Lower leg skin (tissue), 4 donors: ENCODE results near the gene ATG5. TPM values are rescaled to one million over a fixed set of nuclear protein-coding genes. Genes with fewer than 3 reads are reported as not detected.

Source experiments
- DNase-seq, 2 donors: peaks; one replicate each; pipeline ENCODE4 v3.0.0-alpha.2; 2019; ENCODE audit warnings: low spot score in 2 of 2
- H3K4me3 ChIP-seq: fragments of 200-600 bp; sonication (generic); 2 replicates; pipeline ENCODE4 v1.5.1; 2017; ENCODE audit warnings: mild to moderate bottlenecking, low read depth; ENCODE audit not compliant: poor library complexity, severe bottlenecking
- POLR2A ChIP-seq, 2 donors: fragments of 450-650 bp; IDR thresholded peaks; one replicate each; pipeline ENCODE4 v1.6.1; 2016 to 2017; ENCODE audit warnings: antibody characterized with exemption in 2 of 2, mild to moderate bottlenecking in 1 of 2, moderate library complexity in 1 of 2
- WGBS, 2 donors: methylation state at CpG; one replicate each; pipeline ENCODE4 v1.1.5; 2018; 5-methylcytosine and 5-hydroxymethylcytosine counted together
- intact Hi-C: fragments of 100-400 bp; cut with DNase I; formaldehyde crosslinking; loops from one replicate; pipeline ENCODE4 v1.15.0; 2023; ENCODE audit warnings: low total_unique reads
- total RNA-seq, 4 donors: library from RNA; depleted of rRNA; stranded (reverse); fragments of >200 nt; gene quantifications; one replicate each; pipeline ENCODE4 v1.1.0, GENCODE V29; 2016
- TF ChIP-seq, protein P1 (sequence below), 3 donors: fragments of 450-650 bp; IDR thresholded peaks; one replicate each; pipeline ENCODE4 v1.5.1; 2016; ENCODE audit warnings: antibody characterized with exemption in 3 of 3, mild to moderate bottlenecking in 3 of 3, moderate library complexity in 2 of 3

Gene ATG5
- total RNA-seq, 4 donors from 2014 or later: 15.5 to 19.4 (median 16.7) TPM

DNA sequence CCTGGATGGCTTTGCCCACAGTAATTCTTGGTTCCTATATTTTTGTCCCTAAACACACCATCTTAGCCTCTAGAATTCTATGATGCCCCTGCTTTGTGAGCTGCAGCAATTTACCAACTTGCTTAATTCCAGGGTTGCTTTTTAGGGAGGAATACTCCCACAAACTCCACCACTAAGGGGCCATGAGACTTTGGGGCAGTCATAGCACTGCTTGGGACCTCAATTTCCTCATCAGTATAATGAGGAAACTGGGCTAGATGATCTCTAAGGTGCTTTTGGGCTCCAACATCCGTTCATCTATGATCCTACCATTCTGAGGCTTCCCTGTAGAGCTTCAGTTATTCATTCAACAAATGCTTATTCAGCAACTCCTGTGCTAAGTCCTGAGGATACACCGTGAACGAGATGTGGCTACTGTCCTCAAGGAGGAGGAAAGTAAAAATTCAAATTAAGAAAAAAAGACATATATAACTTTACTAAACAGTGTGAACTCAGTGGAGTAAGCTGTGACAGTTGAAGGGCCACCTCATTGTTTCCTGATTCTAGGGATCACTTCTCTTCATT lies 164.2 kb downstream of the ATG5 start:
- TF ChIP-seq POLR2A (IDR thresholded peaks at IDR 0.05): no peak
- TF ChIP-seq, protein P1, sequence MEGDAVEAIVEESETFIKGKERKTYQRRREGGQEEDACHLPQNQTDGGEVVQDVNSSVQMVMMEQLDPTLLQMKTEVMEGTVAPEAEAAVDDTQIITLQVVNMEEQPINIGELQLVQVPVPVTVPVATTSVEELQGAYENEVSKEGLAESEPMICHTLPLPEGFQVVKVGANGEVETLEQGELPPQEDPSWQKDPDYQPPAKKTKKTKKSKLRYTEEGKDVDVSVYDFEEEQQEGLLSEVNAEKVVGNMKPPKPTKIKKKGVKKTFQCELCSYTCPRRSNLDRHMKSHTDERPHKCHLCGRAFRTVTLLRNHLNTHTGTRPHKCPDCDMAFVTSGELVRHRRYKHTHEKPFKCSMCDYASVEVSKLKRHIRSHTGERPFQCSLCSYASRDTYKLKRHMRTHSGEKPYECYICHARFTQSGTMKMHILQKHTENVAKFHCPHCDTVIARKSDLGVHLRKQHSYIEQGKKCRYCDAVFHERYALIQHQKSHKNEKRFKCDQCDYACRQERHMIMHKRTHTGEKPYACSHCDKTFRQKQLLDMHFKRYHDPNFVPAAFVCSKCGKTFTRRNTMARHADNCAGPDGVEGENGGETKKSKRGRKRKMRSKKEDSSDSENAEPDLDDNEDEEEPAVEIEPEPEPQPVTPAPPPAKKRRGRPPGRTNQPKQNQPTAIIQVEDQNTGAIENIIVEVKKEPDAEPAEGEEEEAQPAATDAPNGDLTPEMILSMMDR (IDR thresholded peaks at IDR 0.05): no peak
- intact Hi-C loops: no loop called here
- no peak overlapping the region for H3K4me3 ChIP-seq
- no peak for DNase-seq
- WGBS, 2 donors: 92 to 95% methylated on average over 3 of the region's 3 CpGs

DNA sequence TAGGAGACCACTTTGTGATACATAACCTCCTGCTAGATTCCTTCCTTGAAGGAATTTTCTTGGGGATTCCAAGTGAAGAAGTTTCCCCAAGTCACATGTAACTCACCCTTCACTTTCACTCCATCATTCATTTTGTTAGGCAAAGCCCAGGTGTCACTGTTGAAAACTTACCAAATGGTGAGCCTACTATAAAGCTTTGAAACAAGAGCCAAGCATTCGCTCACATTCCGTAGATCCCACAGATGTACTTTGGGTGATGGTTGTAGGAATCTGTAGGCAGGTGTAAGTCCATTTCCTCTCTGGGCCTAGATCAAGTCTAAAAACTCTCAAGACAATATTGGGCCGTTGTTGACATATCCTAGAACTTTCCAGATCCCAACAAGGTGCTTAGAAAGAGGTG lies 165.4 kb downstream of the ATG5 start:
- WGBS, 2 donors: 74 to 92% methylated on average over 3 of the region's 3 CpGs
- DNase-seq: no peak
- H3K4me3 ChIP-seq: no peak overlapping the region
- no peak for TF ChIP-seq POLR2A (IDR thresholded peaks at IDR 0.05)
- TF ChIP-seq, protein P1 (IDR thresholded peaks at IDR 0.05): no peak
- intact Hi-C loops: no loop called here

DNA sequence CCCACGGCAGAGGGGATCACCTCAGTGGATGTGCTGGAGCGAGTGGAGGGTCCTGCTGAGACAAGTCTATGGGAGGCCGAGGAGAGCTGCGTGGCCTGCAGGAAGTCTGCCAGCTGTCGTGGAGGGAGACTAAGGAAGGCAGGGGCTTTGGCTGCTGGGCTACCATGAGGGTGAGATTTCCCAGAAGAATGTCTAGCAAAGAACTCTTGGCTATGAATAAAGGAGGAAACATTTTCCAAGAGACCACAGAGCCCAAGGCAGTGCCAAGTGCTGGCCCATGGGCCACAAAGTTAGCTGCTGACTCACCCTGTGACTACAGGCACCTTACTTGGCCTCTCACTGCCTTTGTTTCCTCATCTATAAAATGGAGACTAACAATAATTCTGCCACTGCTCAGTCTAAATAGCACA lies 166.0 kb downstream of the ATG5 start:
- no peak overlapping the region for H3K4me3 ChIP-seq
- DNase-seq: no peak
- 81 to 85% methylated on average over 5 of the region's 5 CpGs for WGBS, 2 donors
- no peak for TF ChIP-seq POLR2A (IDR thresholded peaks at IDR 0.05)
- TF ChIP-seq, protein P1 (IDR thresholded peaks at IDR 0.05): no peak
- intact Hi-C loops: no loop called here

DNA sequence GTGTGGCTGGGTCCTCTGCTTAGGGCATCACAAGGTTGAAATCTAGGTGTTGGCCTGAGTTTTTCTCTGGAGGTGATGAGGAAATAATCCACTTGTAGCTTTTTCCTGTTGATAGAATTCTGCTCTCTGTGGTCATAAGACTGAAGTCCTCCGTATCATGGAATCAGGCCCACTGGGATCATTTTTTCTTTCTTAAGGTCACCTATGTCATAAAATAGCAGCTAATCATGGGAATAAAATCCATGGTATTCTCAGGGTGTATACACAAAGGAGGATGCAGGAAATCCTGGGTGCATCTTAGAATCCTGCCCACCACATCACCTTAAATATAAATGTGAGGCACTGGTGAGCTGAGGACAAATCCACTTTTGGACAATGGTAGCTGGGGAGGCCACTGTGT lies 166.7 kb downstream of the ATG5 start:
- intact Hi-C loops: no loop called here
- WGBS, 2 donors: 49 to 93% methylated on average over 1 of the region's 1 CpG
- no peak for TF ChIP-seq POLR2A (IDR thresholded peaks at IDR 0.05)
- TF ChIP-seq, protein P1 (IDR thresholded peaks at IDR 0.05): no peak
- H3K4me3 ChIP-seq: no peak overlapping the region
- no peak for DNase-seq

DNA sequence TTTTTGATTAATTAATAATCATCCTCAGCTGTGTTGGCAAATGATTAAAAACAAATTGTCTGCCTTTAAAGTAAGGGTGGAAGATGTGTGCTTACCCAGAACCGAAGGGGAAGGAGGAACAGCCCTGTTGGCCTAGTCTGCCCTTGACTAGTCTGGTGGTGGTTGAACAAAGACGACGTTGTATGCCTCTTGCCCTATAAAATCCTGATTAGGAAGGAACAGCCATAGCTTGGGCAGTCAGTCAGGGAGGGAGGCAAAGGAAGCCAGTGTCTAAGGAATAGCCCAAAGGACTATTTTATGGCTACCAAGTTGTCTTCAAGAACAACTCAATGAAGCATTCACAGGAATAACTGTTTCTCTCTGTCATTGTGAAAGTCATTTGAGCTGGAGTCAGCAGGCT lies 168.7 kb downstream of the ATG5 start:
- intact Hi-C loops: no loop called here
- WGBS, 2 donors: 51 to 52% methylated on average over 3 of the region's 3 CpGs
- H3K4me3 ChIP-seq: no peak overlapping the region
- TF ChIP-seq, protein P1 (IDR thresholded peaks at IDR 0.05): no peak
- no peak for TF ChIP-seq POLR2A (IDR thresholded peaks at IDR 0.05)
- DNase-seq: no peak

DNA sequence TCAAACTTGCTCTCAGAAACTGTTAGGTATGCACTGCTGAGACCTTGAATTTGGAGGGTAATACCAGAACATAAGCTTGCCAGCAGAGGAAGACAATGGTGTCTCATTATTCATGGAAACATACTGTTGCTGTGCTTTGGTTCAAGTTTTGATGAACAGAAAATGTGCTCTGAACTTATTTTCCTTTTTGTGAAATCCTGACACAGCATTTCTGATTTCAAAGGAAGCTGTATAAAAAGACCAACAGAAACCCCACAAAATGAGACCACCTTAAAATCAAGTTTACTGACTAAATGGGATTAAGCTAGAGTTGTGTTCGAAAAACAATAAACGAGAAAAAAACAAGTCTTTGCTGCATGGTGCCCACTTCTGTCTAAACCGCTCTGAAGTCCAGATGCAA lies 169.1 kb downstream of the ATG5 start:
- intact Hi-C loops: no loop called here
- TF ChIP-seq POLR2A (IDR thresholded peaks at IDR 0.05): no peak
- TF ChIP-seq, protein P1 (IDR thresholded peaks at IDR 0.05): no peak
- no peak overlapping the region for H3K4me3 ChIP-seq
- DNase-seq: no peak
- 53 to 62% methylated on average over 3 of the region's 3 CpGs for WGBS, 2 donors
